Neural crest cell (in vitro differentiated cells): ENCODE data around the gene ANKRD63. TPM values are rescaled to one million over a fixed set of nuclear protein-coding genes. Genes with fewer than 3 reads are reported as not detected.

Source experiments
- DNase-seq: peaks from one replicate; pipeline ENCODE4 v3.0.0; 2021; ENCODE audit warnings: low read depth, mixed read lengths, low spot score
- H3K27ac Mint-ChIP-seq: one replicate; pipeline ENCODE4 v1.8.0; 2021; ENCODE audit warnings: mild to moderate bottlenecking, mixed read lengths; ENCODE audit not compliant: unreplicated experiment
- H3K27me3 Mint-ChIP-seq: 2 replicates; pipeline ENCODE4 v1.8.0; 2021; ENCODE audit warnings: low read depth, mild to moderate bottlenecking, mixed read lengths
- H3K36me3 Mint-ChIP-seq: 2 replicates; pipeline ENCODE4 v1.8.0; 2021; ENCODE audit warnings: low read depth, mild to moderate bottlenecking, mixed read lengths
- H3K4me1 Mint-ChIP-seq: 2 replicates; pipeline ENCODE4 v1.8.0; 2021; ENCODE audit warnings: mixed read lengths
- H3K4me3 Mint-ChIP-seq: one replicate; pipeline ENCODE4 v1.8.0; 2021; ENCODE audit warnings: mild to moderate bottlenecking, mixed read lengths
- H3K9me3 Mint-ChIP-seq: 2 replicates; pipeline ENCODE4 v1.8.0; 2021; ENCODE audit warnings: mixed read lengths
- CTCF ChIP-seq: fragments of 200-600 bp; sonication (generic); conservative IDR thresholded peaks from 2 replicates; pipeline ENCODE4 v1.5.0; 2021; ENCODE audit warnings: antibody characterized with exemption, mild to moderate bottlenecking
- total RNA-seq: library from RNA; stranded (reverse); gene quantifications from 2 replicates; pipeline ENCODE4 v1.2.1, GENCODE V29; 2021

The ANKRD63 gene
- total RNA-seq, 1 donor from 2014 or later = not detected

- Mint-ChIP-seq H3K27ac (no peak overlapping the region), H3K36me3 (no peaks in the 10 kb centered on the region), H3K9me3 (no peaks in the 10 kb centered on the region), H3K4me1 (peaks cover 9% of the 10 kb centered on the region), H3K4me3 (no peak overlapping the region), H3K27me3 (peaks cover 20% of the 10 kb centered on the region)
- no peak for DNase-seq
- no peak for TF ChIP-seq CTCF
These were observed 24.0 kb upstream of the ANKRD63 start for GRCh38 chr15:40306908-40307307.

GRCh38 chr15:40306371-40306770, 23.5 kb upstream of the ANKRD63 start:
- no peak overlapping the region for H3K4me3 Mint-ChIP-seq
- no peaks in the 10 kb centered on the region for H3K9me3 Mint-ChIP-seq
- no peak overlapping the region for H3K27ac Mint-ChIP-seq
- H3K27me3 Mint-ChIP-seq = peaks cover 14% of the 10 kb centered on the region
- DNase-seq = no peak
- H3K4me1 Mint-ChIP-seq = peaks cover 9% of the 10 kb centered on the region
- no peak for TF ChIP-seq CTCF
- H3K36me3 Mint-ChIP-seq = no peaks in the 10 kb centered on the region

GRCh38 chr15:40305281-40305680, 22.4 kb upstream of the ANKRD63 start:
- DNase-seq = no peak
- Mint-ChIP-seq H3K9me3 (no peaks in the 10 kb centered on the region), H3K27ac (no peak overlapping the region), H3K4me3 (no peak overlapping the region), H3K27me3 (peaks cover 7% of the 10 kb centered on the region), H3K4me1 (peaks cover 9% of the 10 kb centered on the region), H3K36me3 (no peaks in the 10 kb centered on the region)
- TF ChIP-seq CTCF = no peak

GRCh38 chr15:40303576-40303975, 20.7 kb upstream of the ANKRD63 start:
- no peak for DNase-seq
- Mint-ChIP-seq H3K36me3 (peaks cover 10% of the 10 kb centered on the region), H3K4me3 (no peak overlapping the region), H3K27ac (no peak overlapping the region), H3K27me3 (no peaks in the 10 kb centered on the region), H3K4me1 (no peaks in the 10 kb centered on the region), H3K9me3 (peaks cover 8% of the 10 kb centered on the region)
- TF ChIP-seq CTCF = no peak

GRCh38 chr15:40302981-40303380, 20.1 kb upstream of the ANKRD63 start:
- Mint-ChIP-seq H3K36me3 (peaks cover 10% of the 10 kb centered on the region), H3K27me3 (no peaks in the 10 kb centered on the region), H3K27ac (no peak overlapping the region), H3K4me1 (no peaks in the 10 kb centered on the region), H3K4me3 (no peak overlapping the region), H3K9me3 (peaks cover 8% of the 10 kb centered on the region)
- DNase-seq = no peak
- TF ChIP-seq CTCF = no peak

GRCh38 chr15:40302288-40302886, 19.5 kb upstream of the ANKRD63 start:
- no peaks in the 10 kb centered on the region for H3K4me1 Mint-ChIP-seq
- no peak for DNase-seq
- peaks cover 10% of the 10 kb centered on the region for H3K36me3 Mint-ChIP-seq
- no peak overlapping the region for H3K4me3 Mint-ChIP-seq
- H3K27ac Mint-ChIP-seq = peak overlapping the region; percentile 27
- H3K27me3 Mint-ChIP-seq = no peaks in the 10 kb centered on the region
- TF ChIP-seq CTCF = no peak
- H3K9me3 Mint-ChIP-seq = peaks cover 8% of the 10 kb centered on the region
